Measurements from ENCODE around the gene ALDH1B1. TPM values are rescaled to one million over a fixed set of nuclear protein-coding genes. Genes with fewer than 3 reads are reported as not detected.
"Not testable (repeated sequence)": the region's sequence is repeated elsewhere in the genome, so short reads cannot be mapped to it uniquely, and the experiment has no call there.

The ALDH1B1 gene
- total and polyA plus RNA-seq, 2 donors, result 6.7 to 15.0 TPM

DNA sequence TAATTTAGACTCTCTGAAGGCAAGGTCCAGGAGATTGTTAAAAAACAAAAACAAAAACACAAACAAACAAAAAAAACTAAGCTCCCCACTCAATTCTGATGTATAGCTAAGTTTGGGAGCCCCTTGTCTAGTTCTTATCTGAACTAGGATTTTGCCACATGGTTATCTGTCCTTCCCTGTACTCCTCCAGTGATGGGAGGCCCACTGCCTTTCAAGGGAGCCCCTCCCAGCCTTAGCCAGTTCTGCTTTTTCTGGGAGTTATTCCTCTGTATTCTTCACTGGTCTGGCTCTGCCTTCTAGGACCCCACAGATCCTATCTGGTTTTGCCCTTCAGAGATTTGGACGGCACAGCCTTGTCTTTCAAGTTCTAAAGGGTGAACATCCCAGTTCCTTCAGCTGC, 2.1 kb upstream of the ALDH1B1 start:
- Histone ChIP-seq H3K36me3 (ENCODE audit: control insufficient read depth in 2 of 2, insufficient read depth in 2 of 2, low read length in 1 of 2) (no peaks in the 10 kb centered on the region), H3K27me3 (ENCODE audit: control insufficient read depth in 2 of 2, insufficient read depth in 1 of 2, low read length in 1 of 2) (peaks cover 0 to 31% of the 10 kb centered on the region in 2 donors), H3K27ac (ENCODE audit: low read depth in 1 of 2, low read length in 1 of 2) (no peak overlapping the region), H3K9me3 (ENCODE audit: control insufficient read depth in 2 of 2, insufficient read depth in 1 of 2, low read length in 1 of 2) (peaks cover 0 to under 1% of the 10 kb centered on the region in 2 donors), H3K4me3 (ENCODE audit: low read length in 2 of 2) (no peak overlapping the region), H3K4me1 (ENCODE audit: control insufficient read depth in 2 of 2, insufficient read depth in 2 of 2, low read length in 2 of 2) (peaks cover 4% of the 10 kb centered on the region in 2 donors)
- no peak for DNase-seq (ENCODE audit: low read depth in 6 of 9, low spot score in 9 of 9)
- WGBS, result 78% methylated on average over 1 of the region's 1 CpG

DNA sequence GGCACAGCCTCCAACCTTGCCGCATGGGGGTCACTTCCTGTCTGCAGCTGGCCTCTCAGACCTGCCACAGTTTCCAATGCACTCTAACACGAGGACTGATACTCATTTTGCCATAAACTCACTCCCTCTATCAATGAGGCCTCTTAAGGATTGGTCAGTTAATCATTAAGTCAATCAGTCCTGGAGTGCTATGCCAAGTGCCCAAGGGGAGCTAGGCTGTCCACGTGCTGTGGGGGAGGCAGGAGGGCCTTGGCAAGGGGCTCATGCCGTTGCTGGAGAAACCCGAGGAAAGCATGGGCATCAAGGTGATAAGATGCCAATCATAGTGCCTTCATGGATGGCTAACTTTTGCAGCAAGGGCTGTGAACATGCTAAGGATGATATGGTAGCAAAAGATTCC, 1.7 kb upstream of the ALDH1B1 start:
- Histone ChIP-seq H3K4me3 (ENCODE audit: low read length in 2 of 2) (no peak overlapping the region), H3K27ac (ENCODE audit: low read depth in 1 of 2, low read length in 1 of 2) (no peak overlapping the region), H3K4me1 (ENCODE audit: control insufficient read depth in 2 of 2, insufficient read depth in 2 of 2, low read length in 2 of 2) (peaks cover 4% of the 10 kb centered on the region in 2 donors), H3K36me3 (ENCODE audit: control insufficient read depth in 2 of 2, insufficient read depth in 2 of 2, low read length in 1 of 2) (no peaks in the 10 kb centered on the region), H3K9me3 (ENCODE audit: control insufficient read depth in 2 of 2, insufficient read depth in 1 of 2, low read length in 1 of 2) (no peaks in the 10 kb centered on the region), H3K27me3 (ENCODE audit: control insufficient read depth in 2 of 2, insufficient read depth in 1 of 2, low read length in 1 of 2) (peaks cover 0 to 31% of the 10 kb centered on the region in 2 donors)
- DNase-seq (ENCODE audit: low read depth in 6 of 9, low spot score in 9 of 9), result no peak
- WGBS, result 78% methylated on average over 5 of the region's 5 CpGs

DNA sequence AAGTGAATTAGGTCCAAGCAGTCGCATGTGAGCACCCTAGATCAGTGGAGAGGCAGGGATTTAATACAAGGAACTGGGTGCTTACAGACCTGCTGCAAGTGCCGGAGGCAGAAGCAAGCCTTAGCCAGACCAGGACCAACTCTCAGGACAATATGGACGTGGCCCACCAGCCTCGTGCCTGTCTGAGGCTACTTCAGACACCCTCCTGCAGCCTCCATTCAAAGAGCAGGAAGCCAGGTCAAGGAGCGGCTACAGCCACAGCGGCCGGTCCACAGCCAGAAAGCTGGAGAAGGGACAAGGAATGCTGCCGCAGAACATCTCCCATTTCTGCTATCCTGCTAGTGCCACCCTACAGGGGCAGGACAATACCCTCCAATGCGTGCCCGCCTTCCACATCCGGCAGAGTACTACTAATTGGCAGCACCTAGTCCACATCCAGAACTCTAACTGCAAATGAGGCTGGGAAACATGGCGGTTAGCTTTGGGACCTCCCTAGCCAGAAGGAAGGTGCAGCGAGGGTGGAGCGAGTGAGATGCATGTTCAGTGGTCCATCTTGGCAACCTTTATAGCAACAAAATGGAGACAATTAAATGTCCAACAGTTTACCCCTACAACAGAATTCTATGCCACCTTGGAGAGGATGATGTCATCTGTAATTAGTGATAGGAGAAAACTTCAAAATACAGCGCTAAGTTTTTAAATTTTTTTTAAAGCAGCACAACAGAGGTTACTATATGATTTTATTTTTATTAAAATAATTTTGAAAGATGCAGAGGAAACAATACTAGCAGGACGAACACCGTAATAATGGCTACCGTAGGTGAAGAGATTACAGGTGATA, 1.0 kb upstream of the ALDH1B1 start:
- peaks cover 0 to 31% of the 10 kb centered on the region in 2 donors for H3K27me3 ChIP-seq (ENCODE audit: control insufficient read depth in 2 of 2, insufficient read depth in 1 of 2, low read length in 1 of 2)
- no peak overlapping the region for H3K4me3 ChIP-seq (ENCODE audit: low read length in 2 of 2)
- no peaks in the 10 kb centered on the region for H3K9me3 ChIP-seq (ENCODE audit: control insufficient read depth in 2 of 2, insufficient read depth in 1 of 2, low read length in 1 of 2)
- H3K36me3 ChIP-seq (ENCODE audit: control insufficient read depth in 2 of 2, insufficient read depth in 2 of 2, low read length in 1 of 2), result no peaks in the 10 kb centered on the region
- DNase-seq (ENCODE audit: low read depth in 6 of 9, low spot score in 9 of 9), result no peak
- H3K4me1 ChIP-seq (ENCODE audit: control insufficient read depth in 2 of 2, insufficient read depth in 2 of 2, low read length in 2 of 2), result peaks cover 4% of the 10 kb centered on the region in 2 donors
- no peak overlapping the region for H3K27ac ChIP-seq (ENCODE audit: low read depth in 1 of 2, low read length in 1 of 2)
- WGBS, result 96% methylated on average over 18 of the region's 18 CpGs

DNA sequence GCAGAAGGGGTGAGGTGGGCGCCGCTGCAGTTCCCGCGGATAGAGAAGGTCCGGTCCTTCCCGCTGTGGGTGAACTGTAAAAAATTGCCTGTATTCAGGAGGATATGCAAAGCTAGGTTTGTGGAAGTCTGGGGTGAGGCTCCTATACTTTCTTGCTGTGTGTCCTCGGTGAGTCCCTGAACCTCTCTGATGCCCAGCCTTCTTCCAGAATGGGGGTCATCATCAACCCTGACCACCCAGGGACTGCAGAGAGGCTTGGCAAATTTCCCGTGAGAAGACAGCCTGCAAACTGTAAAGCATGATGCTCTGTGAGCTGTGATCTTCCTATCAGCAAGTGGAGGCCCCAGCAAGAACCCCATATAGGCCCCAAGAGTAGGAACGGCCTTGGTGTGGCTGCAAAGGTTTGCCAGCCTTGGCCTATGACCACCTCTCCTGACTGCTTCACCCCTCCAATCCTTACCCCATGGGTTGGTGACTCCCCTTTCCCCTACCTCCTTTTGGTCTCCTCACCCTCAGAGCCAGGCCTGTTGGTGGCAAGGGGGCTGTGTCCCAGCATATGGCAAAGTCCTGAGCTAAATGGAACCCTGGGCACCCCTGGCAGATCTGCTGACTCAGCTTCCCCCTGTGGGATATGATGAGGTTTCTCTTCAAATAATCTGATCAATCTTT, 760 bp downstream of the ALDH1B1 start:
- DNase-seq (ENCODE audit: low read depth in 6 of 9, low spot score in 9 of 9), result no peak
- Histone ChIP-seq H3K36me3 (ENCODE audit: control insufficient read depth in 2 of 2, insufficient read depth in 2 of 2, low read length in 1 of 2) (no peaks in the 10 kb centered on the region), H3K9me3 (ENCODE audit: control insufficient read depth in 2 of 2, insufficient read depth in 1 of 2, low read length in 1 of 2) (no peaks in the 10 kb centered on the region), H3K4me1 (ENCODE audit: control insufficient read depth in 2 of 2, insufficient read depth in 2 of 2, low read length in 2 of 2) (peaks cover 4% of the 10 kb centered on the region in 2 donors), H3K27ac (ENCODE audit: low read depth in 1 of 2, low read length in 1 of 2) (peak overlapping the region in 1 of 2 donors; percentile 61), H3K4me3 (ENCODE audit: low read length in 2 of 2) (peak overlapping the region; percentile 49 to 55), H3K27me3 (ENCODE audit: control insufficient read depth in 2 of 2, insufficient read depth in 1 of 2, low read length in 1 of 2) (peaks cover 0 to 31% of the 10 kb centered on the region in 2 donors)
- 15% methylated on average over 9 of the region's 9 CpGs for WGBS

DNA sequence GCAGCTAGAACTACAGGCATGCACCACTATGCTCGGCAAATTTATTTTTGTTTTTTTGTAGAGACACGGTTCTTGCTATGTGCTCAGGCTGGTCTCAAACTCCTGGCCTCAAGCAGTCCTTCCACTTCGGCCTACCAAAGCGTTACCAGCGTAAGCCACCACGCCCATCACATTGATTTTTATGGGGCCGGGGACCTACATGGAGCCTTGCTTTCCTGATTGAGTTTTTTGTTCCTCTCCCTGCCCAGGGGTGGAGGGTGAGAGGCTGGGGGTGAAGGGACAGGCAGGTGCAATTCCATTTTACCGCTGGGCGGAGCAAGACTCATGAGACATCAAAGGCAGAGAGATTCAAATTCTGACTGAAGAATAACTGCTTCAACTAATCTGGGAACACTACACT, 1.9 kb downstream of the ALDH1B1 start:
- Histone ChIP-seq H3K9me3 (ENCODE audit: control insufficient read depth in 2 of 2, insufficient read depth in 1 of 2, low read length in 1 of 2) (no peaks in the 10 kb centered on the region), H3K36me3 (ENCODE audit: control insufficient read depth in 2 of 2, insufficient read depth in 2 of 2, low read length in 1 of 2) (no peaks in the 10 kb centered on the region), H3K4me3 (ENCODE audit: low read length in 2 of 2) (no peak overlapping the region), H3K27ac (ENCODE audit: low read depth in 1 of 2, low read length in 1 of 2) (no peak overlapping the region), H3K27me3 (ENCODE audit: control insufficient read depth in 2 of 2, insufficient read depth in 1 of 2, low read length in 1 of 2) (peaks cover 0 to 31% of the 10 kb centered on the region in 2 donors), H3K4me1 (ENCODE audit: control insufficient read depth in 2 of 2, insufficient read depth in 2 of 2, low read length in 2 of 2) (peaks cover 4% of the 10 kb centered on the region in 2 donors)
- 97% methylated on average over 9 of the region's 9 CpGs for WGBS
- DNase-seq (ENCODE audit: low read depth in 6 of 9, low spot score in 9 of 9), result no peak

DNA sequence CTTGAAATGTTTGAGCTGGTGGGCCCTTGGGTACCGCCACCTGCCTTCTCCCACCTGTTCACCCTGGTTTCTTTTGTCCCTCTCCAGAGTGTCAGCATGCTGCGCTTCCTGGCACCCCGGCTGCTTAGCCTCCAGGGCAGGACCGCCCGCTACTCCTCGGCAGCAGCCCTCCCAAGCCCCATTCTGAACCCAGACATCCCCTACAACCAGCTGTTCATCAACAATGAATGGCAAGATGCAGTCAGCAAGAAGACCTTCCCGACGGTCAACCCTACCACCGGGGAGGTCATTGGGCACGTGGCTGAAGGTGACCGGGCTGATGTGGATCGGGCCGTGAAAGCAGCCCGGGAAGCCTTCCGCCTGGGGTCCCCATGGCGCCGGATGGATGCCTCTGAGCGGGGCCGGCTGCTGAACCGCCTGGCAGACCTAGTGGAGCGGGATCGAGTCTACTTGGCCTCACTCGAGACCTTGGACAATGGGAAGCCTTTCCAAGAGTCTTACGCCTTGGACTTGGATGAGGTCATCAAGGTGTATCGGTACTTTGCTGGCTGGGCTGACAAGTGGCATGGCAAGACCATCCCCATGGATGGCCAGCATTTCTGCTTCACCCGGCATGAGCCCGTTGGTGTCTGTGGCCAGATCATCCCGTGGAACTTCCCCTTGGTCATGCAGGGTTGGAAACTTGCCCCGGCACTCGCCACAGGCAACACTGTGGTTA, 3.3 kb downstream of the ALDH1B1 start:
- Histone ChIP-seq H3K4me3 (ENCODE audit: low read length in 2 of 2) (no peak overlapping the region), H3K36me3 (ENCODE audit: control insufficient read depth in 2 of 2, insufficient read depth in 2 of 2, low read length in 1 of 2) (no peaks in the 10 kb centered on the region), H3K27ac (ENCODE audit: low read depth in 1 of 2, low read length in 1 of 2) (no peak overlapping the region), H3K27me3 (ENCODE audit: control insufficient read depth in 2 of 2, insufficient read depth in 1 of 2, low read length in 1 of 2) (peaks cover 0 to 26% of the 10 kb centered on the region in 2 donors), H3K4me1 (ENCODE audit: control insufficient read depth in 2 of 2, insufficient read depth in 2 of 2, low read length in 2 of 2) (peaks cover 4% of the 10 kb centered on the region in 2 donors), H3K9me3 (ENCODE audit: control insufficient read depth in 2 of 2, insufficient read depth in 1 of 2, low read length in 1 of 2) (no peaks in the 10 kb centered on the region)
- 96% methylated on average over 30 of the region's 30 CpGs for WGBS
- no peak for DNase-seq (ENCODE audit: low read depth in 6 of 9, low spot score in 9 of 9)

DNA sequence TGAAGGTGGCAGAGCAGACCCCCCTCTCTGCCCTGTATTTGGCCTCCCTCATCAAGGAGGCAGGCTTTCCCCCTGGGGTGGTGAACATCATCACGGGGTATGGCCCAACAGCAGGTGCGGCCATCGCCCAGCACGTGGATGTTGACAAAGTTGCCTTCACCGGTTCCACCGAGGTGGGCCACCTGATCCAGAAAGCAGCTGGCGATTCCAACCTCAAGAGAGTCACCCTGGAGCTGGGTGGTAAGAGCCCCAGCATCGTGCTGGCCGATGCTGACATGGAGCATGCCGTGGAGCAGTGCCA, 3.8 kb downstream of the ALDH1B1 start:
- 87% methylated on average over 10 of the region's 10 CpGs for WGBS
- Histone ChIP-seq H3K9me3 (ENCODE audit: control insufficient read depth in 2 of 2, insufficient read depth in 1 of 2, low read length in 1 of 2) (no peaks in the 10 kb centered on the region), H3K36me3 (ENCODE audit: control insufficient read depth in 2 of 2, insufficient read depth in 2 of 2, low read length in 1 of 2) (no peaks in the 10 kb centered on the region), H3K4me3 (ENCODE audit: low read length in 2 of 2) (no peak overlapping the region), H3K27me3 (ENCODE audit: control insufficient read depth in 2 of 2, insufficient read depth in 1 of 2, low read length in 1 of 2) (peaks cover 0 to 21% of the 10 kb centered on the region in 2 donors), H3K27ac (ENCODE audit: low read depth in 1 of 2, low read length in 1 of 2) (no peak overlapping the region), H3K4me1 (ENCODE audit: control insufficient read depth in 2 of 2, insufficient read depth in 2 of 2, low read length in 2 of 2) (peaks cover 4% of the 10 kb centered on the region in 2 donors)
- DNase-seq (ENCODE audit: low read depth in 6 of 9, low spot score in 9 of 9), result no peak

DNA sequence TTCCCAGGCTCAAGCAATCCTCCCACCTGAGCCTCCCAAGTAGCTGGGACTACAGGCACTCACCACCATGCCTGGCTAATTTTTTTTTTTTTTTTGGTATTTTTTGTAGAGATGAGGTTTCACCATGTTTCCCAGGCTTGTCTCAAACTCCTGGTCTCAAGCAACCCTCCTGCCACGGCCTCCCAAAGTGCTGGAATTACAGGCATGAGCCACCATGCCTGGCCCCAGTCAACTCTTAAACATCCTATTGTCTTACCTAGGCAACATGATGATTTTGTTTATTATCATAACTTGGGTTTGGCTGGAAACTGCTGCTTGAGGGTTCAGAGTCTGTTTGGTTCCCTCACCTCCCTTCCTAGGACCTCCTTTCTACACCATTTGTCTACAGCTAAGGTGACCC, 6.7 kb downstream of the ALDH1B1 start:
- 30% methylated on average over 1 of the region's 1 CpG for WGBS

DNA sequence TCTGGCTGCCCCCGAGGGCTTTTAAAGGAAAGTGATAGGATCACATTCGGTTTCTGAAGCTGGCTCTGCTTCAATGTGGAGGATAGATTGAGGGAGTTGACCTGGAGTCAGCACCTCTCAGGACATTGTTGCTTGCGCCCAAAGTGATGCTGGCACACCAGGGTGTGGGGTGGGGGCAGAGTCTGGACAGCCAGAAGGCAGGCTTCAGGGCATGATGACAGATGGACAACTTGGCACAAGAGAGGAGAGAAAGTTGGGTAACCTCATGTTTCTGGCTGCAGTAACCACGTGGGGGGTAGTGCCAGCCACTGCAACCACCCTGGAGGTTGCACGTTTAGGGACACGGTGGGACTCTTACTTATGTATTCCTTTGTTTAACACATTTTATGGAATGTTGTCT, 9.5 kb downstream of the ALDH1B1 start:
- H3K4me1 ChIP-seq (ENCODE audit: control insufficient read depth in 2 of 2, insufficient read depth in 2 of 2, low read length in 2 of 2), result no peaks in the 10 kb centered on the region
- H3K4me3 ChIP-seq (ENCODE audit: low read length in 2 of 2), result no peak overlapping the region
- H3K27ac ChIP-seq (ENCODE audit: low read depth in 1 of 2, low read length in 1 of 2), result no peak overlapping the region
- WGBS, result 91% methylated on average over 6 of the region's 6 CpGs
- H3K9me3 ChIP-seq (ENCODE audit: control insufficient read depth in 2 of 2, insufficient read depth in 1 of 2, low read length in 1 of 2), result no peaks in the 10 kb centered on the region
- DNase-seq (ENCODE audit: low read depth in 6 of 9, low spot score in 9 of 9), result no peak
- H3K27me3 ChIP-seq (ENCODE audit: control insufficient read depth in 2 of 2, insufficient read depth in 1 of 2, low read length in 1 of 2), result peaks cover 0 to 4% of the 10 kb centered on the region in 2 donors
- no peaks in the 10 kb centered on the region for H3K36me3 ChIP-seq (ENCODE audit: control insufficient read depth in 2 of 2, insufficient read depth in 2 of 2, low read length in 1 of 2)

More for the DNA sequence above, 6.7 kb downstream of the ALDH1B1 start:
- H3K36me3 ChIP-seq (ENCODE audit: control insufficient read depth in 2 of 2, insufficient read depth in 2 of 2, low read length in 1 of 2); H3K27ac ChIP-seq (ENCODE audit: low read depth in 1 of 2, low read length in 1 of 2); H3K4me1 ChIP-seq (ENCODE audit: control insufficient read depth in 2 of 2, insufficient read depth in 2 of 2, low read length in 2 of 2); H3K27me3 ChIP-seq (ENCODE audit: control insufficient read depth in 2 of 2, insufficient read depth in 1 of 2, low read length in 1 of 2); H3K9me3 ChIP-seq (ENCODE audit: control insufficient read depth in 2 of 2, insufficient read depth in 1 of 2, low read length in 1 of 2); H3K4me3 ChIP-seq (ENCODE audit: low read length in 2 of 2); DNase-seq (ENCODE audit: low read depth in 6 of 9, low spot score in 9 of 9): not testable (repeated sequence)
